ENCODE measurements around the gene SCMH1. TPM values are rescaled to one million over a fixed set of nuclear protein-coding genes. Genes with fewer than 3 reads are reported as not detected.

Gene SCMH1
- total RNA-seq, 1 experiment from 2014 or later = 39.5 TPM

GRCh38 chr1:41009466-41009865, 232.6 kb downstream of the SCMH1 start:
- Histone ChIP-seq H3K27me3 (ENCODE audit: insufficient read depth, low read depth) (no peaks in the 10 kb centered on the region), H3K9me2 (ENCODE audit: insufficient read depth) (no peaks in the 10 kb centered on the region), H2AFZ (no peak overlapping the region), H3K4me1 (replicated peaks; ENCODE audit: insufficient read depth) (no peaks in the 10 kb centered on the region), H4K20me1 (ENCODE audit: insufficient read depth) (peaks cover 14% of the 10 kb centered on the region), H3F3A (ENCODE audit: insufficient read depth, low read depth) (peaks cover 12% of the 10 kb centered on the region; the same call in 1 of the 2 replicates), H3K4me3 (no peak overlapping the region), H3K36me3 (ENCODE audit: low read depth) (peaks cover 45% of the 10 kb centered on the region), H3K9me3 (ENCODE audit: insufficient read depth, low read depth) (no peaks in the 10 kb centered on the region), H3K4me2 (no peak overlapping the region), H3K27ac (no peak overlapping the region), H3K79me2 (ENCODE audit: low read depth) (no peaks in the 10 kb centered on the region)
- POLR2A ChIA-PET (ENCODE audit: unreplicated experiment) = no interaction called here
- no peak for DNase-seq
- BruUV-seq (replicated peaks) = no TSS peak
- intact Hi-C loops (cut with micrococcal nuclease; ENCODE audit: unreplicated experiment) = loop anchor here (10.0 kb wide), 1 partner anchor 425 kb away; no protein-coding TSS in a partner anchor
- TF ChIP-seq CTCF (conservative IDR thresholded peaks at IDR 0.05) (no peak), EZH2 (IDR thresholded peaks at IDR 0.05; ENCODE audit: low read depth) (no peak)
- CTCF ChIA-PET = no interaction called here

GRCh38 chr1:41006942-41007865, 234.9 kb downstream of the SCMH1 start:
- intact Hi-C loops (cut with micrococcal nuclease; ENCODE audit: unreplicated experiment) = loop anchor here (10.0 kb wide), 1 partner anchor 428 kb away; no protein-coding TSS in a partner anchor
- H3K36me3 ChIP-seq (ENCODE audit: low read depth) = peaks cover 58% of the 10 kb centered on the region

GRCh38 chr1:41005876-41006275, 236.2 kb downstream of the SCMH1 start:
- Histone ChIP-seq H3K36me3 (ENCODE audit: low read depth) (peaks cover 56% of the 10 kb centered on the region), H4K20me1 (ENCODE audit: insufficient read depth) (peaks cover 26% of the 10 kb centered on the region), H3K4me2 (no peak overlapping the region), H3K79me2 (ENCODE audit: low read depth) (no peaks in the 10 kb centered on the region; the same call in 1 of the 2 replicates), H3K27ac (no peak overlapping the region), H3K9me3 (ENCODE audit: insufficient read depth, low read depth) (no peaks in the 10 kb centered on the region), H2AFZ (no peak overlapping the region), H3K27me3 (ENCODE audit: insufficient read depth, low read depth) (no peaks in the 10 kb centered on the region), H3K4me3 (no peak overlapping the region), H3K9me2 (ENCODE audit: insufficient read depth) (no peaks in the 10 kb centered on the region), H3K4me1 (replicated peaks; ENCODE audit: insufficient read depth) (peaks cover 13% of the 10 kb centered on the region), H3F3A (ENCODE audit: insufficient read depth, low read depth) (peaks cover 43% of the 10 kb centered on the region)
- TF ChIP-seq CTCF (conservative IDR thresholded peaks at IDR 0.05) (no peak), EZH2 (IDR thresholded peaks at IDR 0.05; ENCODE audit: low read depth) (no peak)
- POLR2A ChIA-PET (ENCODE audit: unreplicated experiment) = interaction anchor here (0.7 kb wide), 1 partner anchor 13 kb away, joined by 3 read pairs; no protein-coding TSS in a partner anchor
- BruUV-seq (replicated peaks) = no TSS peak
- intact Hi-C loops (cut with micrococcal nuclease; ENCODE audit: unreplicated experiment) = loop anchor here (10.0 kb wide), 1 partner anchor 429 kb away; no protein-coding TSS in a partner anchor
- CTCF ChIA-PET = no interaction called here
- no peak for DNase-seq

More at GRCh38 chr1:41006942-41007865, 234.9 kb downstream of the SCMH1 start:
- DNase-seq = no peak
- Histone ChIP-seq H3K27ac (no peak overlapping the region), H3K9me2 (ENCODE audit: insufficient read depth) (no peaks in the 10 kb centered on the region), H3K4me1 (replicated peaks; ENCODE audit: insufficient read depth) (peaks cover 13% of the 10 kb centered on the region), H3K4me2 (no peak overlapping the region), H4K20me1 (ENCODE audit: insufficient read depth) (peaks cover 26% of the 10 kb centered on the region), H3K9me3 (ENCODE audit: insufficient read depth, low read depth) (no peaks in the 10 kb centered on the region), H3K4me3 (no peak overlapping the region), H3K27me3 (ENCODE audit: insufficient read depth, low read depth) (no peaks in the 10 kb centered on the region), H3F3A (ENCODE audit: insufficient read depth, low read depth) (peaks cover 32% of the 10 kb centered on the region), H3K79me2 (ENCODE audit: low read depth) (no peaks in the 10 kb centered on the region; the same call in 1 of the 2 replicates), H2AFZ (no peak overlapping the region)
- CTCF ChIA-PET = no interaction called here
- POLR2A ChIA-PET (ENCODE audit: unreplicated experiment) = no interaction called here
- TF ChIP-seq CTCF (conservative IDR thresholded peaks at IDR 0.05) = no peak
- TF ChIP-seq EZH2 (IDR thresholded peaks at IDR 0.05; ENCODE audit: low read depth) = no peak
- no TSS peak for BruUV-seq (replicated peaks)
